ENCODE data around the gene QSOX1. TPM values are rescaled to one million over a fixed set of nuclear protein-coding genes. Genes with fewer than 3 reads are reported as not detected.

The QSOX1 gene
- total RNA-seq, 2 donors from 2014 or later = 82.4 to 168 TPM

DNA sequence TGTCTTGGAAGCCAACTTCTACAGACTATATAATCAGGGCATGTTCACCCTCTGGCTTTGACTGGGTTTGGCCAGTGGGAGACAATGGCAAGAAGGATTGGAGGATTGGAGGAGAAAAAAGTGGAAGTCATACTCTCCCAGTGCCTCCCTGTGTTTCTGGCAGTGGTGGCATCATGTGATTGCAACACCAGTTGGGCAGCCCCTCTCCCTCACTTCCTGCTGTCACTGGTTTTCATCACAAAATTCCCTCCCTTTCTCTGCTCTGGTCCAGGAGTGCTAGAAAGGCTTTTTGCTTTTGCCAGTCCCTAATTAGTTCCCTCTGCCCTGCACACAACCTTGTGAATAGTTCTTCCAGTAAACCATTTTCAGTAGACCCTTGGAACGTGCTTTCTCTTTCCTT is 3.7 kb upstream of the QSOX1 start:
- Histone ChIP-seq H3K36me3 (no peaks in the 10 kb centered on the region), H3K4me1 (ENCODE audit: control insufficient read depth in 1 of 2, low read depth in 2 of 2) (peaks cover 6 to 12% of the 10 kb centered on the region in 2 donors), H3K4me3 (no peak overlapping the region), H3K9me3 (no peaks in the 10 kb centered on the region), H3K27ac (no peak overlapping the region), H3K27me3 (replicated peaks; ENCODE audit: insufficient read depth) (no peaks in the 10 kb centered on the region)
- TF ChIP-seq, protein P1, sequence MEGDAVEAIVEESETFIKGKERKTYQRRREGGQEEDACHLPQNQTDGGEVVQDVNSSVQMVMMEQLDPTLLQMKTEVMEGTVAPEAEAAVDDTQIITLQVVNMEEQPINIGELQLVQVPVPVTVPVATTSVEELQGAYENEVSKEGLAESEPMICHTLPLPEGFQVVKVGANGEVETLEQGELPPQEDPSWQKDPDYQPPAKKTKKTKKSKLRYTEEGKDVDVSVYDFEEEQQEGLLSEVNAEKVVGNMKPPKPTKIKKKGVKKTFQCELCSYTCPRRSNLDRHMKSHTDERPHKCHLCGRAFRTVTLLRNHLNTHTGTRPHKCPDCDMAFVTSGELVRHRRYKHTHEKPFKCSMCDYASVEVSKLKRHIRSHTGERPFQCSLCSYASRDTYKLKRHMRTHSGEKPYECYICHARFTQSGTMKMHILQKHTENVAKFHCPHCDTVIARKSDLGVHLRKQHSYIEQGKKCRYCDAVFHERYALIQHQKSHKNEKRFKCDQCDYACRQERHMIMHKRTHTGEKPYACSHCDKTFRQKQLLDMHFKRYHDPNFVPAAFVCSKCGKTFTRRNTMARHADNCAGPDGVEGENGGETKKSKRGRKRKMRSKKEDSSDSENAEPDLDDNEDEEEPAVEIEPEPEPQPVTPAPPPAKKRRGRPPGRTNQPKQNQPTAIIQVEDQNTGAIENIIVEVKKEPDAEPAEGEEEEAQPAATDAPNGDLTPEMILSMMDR (IDR thresholded peaks at IDR 0.05) = no peak
- DNase-seq (ENCODE audit: low spot score) = no peak
- no peak for ATAC-seq (ENCODE audit: insufficient number of reproducible peaks, low FRiP score, low read depth)

GRCh38 chr1:180151508-180151907 is 3.2 kb upstream of the QSOX1 start:
- DNase-seq (ENCODE audit: low spot score) = no peak
- no peaks in the 10 kb centered on the region for H3K9me3 ChIP-seq
- H3K4me3 ChIP-seq = no peak overlapping the region
- no peak for ATAC-seq (ENCODE audit: insufficient number of reproducible peaks, low FRiP score, low read depth)
- TF ChIP-seq, protein P1 (IDR thresholded peaks at IDR 0.05) = no peak
- no peak overlapping the region for H3K27ac ChIP-seq
- H3K4me1 ChIP-seq (ENCODE audit: control insufficient read depth in 1 of 2, low read depth in 2 of 2) = peaks cover 10 to 17% of the 10 kb centered on the region in 2 donors
- no peaks in the 10 kb centered on the region for H3K27me3 ChIP-seq (replicated peaks; ENCODE audit: insufficient read depth)
- no peaks in the 10 kb centered on the region for H3K36me3 ChIP-seq

- no peak for DNase-seq (ENCODE audit: low spot score)
- H3K4me1 ChIP-seq (ENCODE audit: control insufficient read depth in 1 of 2, low read depth in 2 of 2) = peaks cover 18 to 27% of the 10 kb centered on the region in 2 donors
- no peak overlapping the region for H3K4me3 ChIP-seq
- TF ChIP-seq, protein P1 (IDR thresholded peaks at IDR 0.05) = no peak
- no peaks in the 10 kb centered on the region for H3K27me3 ChIP-seq (replicated peaks; ENCODE audit: insufficient read depth)
- no peaks in the 10 kb centered on the region for H3K36me3 ChIP-seq
- no peaks in the 10 kb centered on the region for H3K9me3 ChIP-seq
- no peak overlapping the region for H3K27ac ChIP-seq
- ATAC-seq (ENCODE audit: insufficient number of reproducible peaks, low FRiP score, low read depth) = no peak
Observed at GRCh38 chr1:180152588-180152987, 2.1 kb upstream of the QSOX1 start.

- Histone ChIP-seq H3K4me1 (ENCODE audit: control insufficient read depth in 1 of 2, low read depth in 2 of 2) (peaks cover 18 to 31% of the 10 kb centered on the region in 2 donors), H3K27me3 (replicated peaks; ENCODE audit: insufficient read depth) (no peaks in the 10 kb centered on the region), H3K36me3 (no peaks in the 10 kb centered on the region), H3K27ac (no peak overlapping the region), H3K4me3 (no peak overlapping the region), H3K9me3 (no peaks in the 10 kb centered on the region)
- DNase-seq (ENCODE audit: low spot score) (no peak), ATAC-seq (ENCODE audit: insufficient number of reproducible peaks, low FRiP score, low read depth) (no peak)
- TF ChIP-seq, protein P1 (IDR thresholded peaks at IDR 0.05) = no peak
Observed at GRCh38 chr1:180153032-180153431, 1.6 kb upstream of the QSOX1 start.

DNA sequence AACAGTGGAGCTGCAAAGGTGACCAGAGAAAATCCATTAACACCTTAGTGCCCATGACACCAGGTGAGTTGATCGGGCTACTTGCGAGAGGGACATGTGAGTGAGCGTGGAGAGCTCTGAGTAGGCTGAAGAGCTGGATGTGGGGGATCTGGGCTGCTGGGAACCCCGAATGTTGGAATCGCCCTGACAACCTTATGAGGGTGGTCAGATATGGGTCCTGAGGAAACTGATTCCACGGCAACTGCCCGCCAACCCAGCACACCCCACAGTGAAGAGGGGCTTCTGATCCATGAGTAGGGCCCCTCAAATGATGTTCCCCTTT is 705 bp upstream of the QSOX1 start:
- ATAC-seq (ENCODE audit: insufficient number of reproducible peaks, low FRiP score, low read depth) (no peak), DNase-seq (ENCODE audit: low spot score) (no peak)
- no peaks in the 10 kb centered on the region for H3K27me3 ChIP-seq (replicated peaks; ENCODE audit: insufficient read depth)
- H3K4me3 ChIP-seq = peak overlapping the region; percentile 83
- peaks cover 18 to 36% of the 10 kb centered on the region in 2 donors for H3K4me1 ChIP-seq (ENCODE audit: control insufficient read depth in 1 of 2, low read depth in 2 of 2)
- H3K36me3 ChIP-seq = no peaks in the 10 kb centered on the region
- no peaks in the 10 kb centered on the region for H3K9me3 ChIP-seq
- peak overlapping the region; percentile 69 to 84 for H3K27ac ChIP-seq
- TF ChIP-seq, protein P1 (IDR thresholded peaks at IDR 0.05) = no peak
